Measurements from ENCODE around the gene LUM.

The LUM gene

GRCh38 chr12:91109581-91110310 lies 1.5 kb downstream of the LUM start:
- no peak overlapping the region for H3K9ac ChIP-seq
- no peak for TF ChIP-seq CTCF (conservative IDR thresholded peaks at IDR 0.05; ENCODE audit: low read depth, low read length)
- no peaks in the 10 kb centered on the region for H3K79me2 ChIP-seq (ENCODE audit: insufficient read depth, low read depth)
- no peaks in the 10 kb centered on the region for H3K27me3 ChIP-seq (ENCODE audit: insufficient read depth, low read depth)
- no peaks in the 10 kb centered on the region for H3K4me1 ChIP-seq (ENCODE audit: low read depth, poor library complexity, severe bottlenecking)
- no peaks in the 10 kb centered on the region for H3K36me3 ChIP-seq (ENCODE audit: insufficient read depth)
- H3K27ac ChIP-seq: no peak overlapping the region
- no peaks in the 10 kb centered on the region for H4K20me1 ChIP-seq (ENCODE audit: insufficient read depth)
- no peak overlapping the region for H3K4me2 ChIP-seq
- no peak overlapping the region for H2AFZ ChIP-seq (ENCODE audit: low read depth)
- H3K4me3 ChIP-seq (IDR thresholded peaks at IDR 0.05; ENCODE audit: insufficient read depth, low read depth, low read length): no peak overlapping the region

GRCh38 chr12:91109148-91109564 lies 2.1 kb downstream of the LUM start:
- Histone ChIP-seq H3K27me3 (ENCODE audit: insufficient read depth, low read depth) (no peaks in the 10 kb centered on the region), H3K36me3 (ENCODE audit: insufficient read depth) (no peaks in the 10 kb centered on the region), H3K9ac (no peak overlapping the region), H3K79me2 (ENCODE audit: insufficient read depth, low read depth) (no peaks in the 10 kb centered on the region), H3K27ac (no peak overlapping the region), H3K4me1 (ENCODE audit: low read depth, poor library complexity, severe bottlenecking) (no peaks in the 10 kb centered on the region), H2AFZ (ENCODE audit: low read depth) (no peak overlapping the region), H3K4me3 (IDR thresholded peaks at IDR 0.05; ENCODE audit: insufficient read depth, low read depth, low read length) (no peak overlapping the region), H4K20me1 (ENCODE audit: insufficient read depth) (no peaks in the 10 kb centered on the region), H3K4me2 (no peak overlapping the region)
- peak; percentile 72 for TF ChIP-seq CTCF (conservative IDR thresholded peaks at IDR 0.05; ENCODE audit: low read depth, low read length)

- H4K20me1 ChIP-seq (ENCODE audit: insufficient read depth): no peaks in the 10 kb centered on the region
- no peaks in the 10 kb centered on the region for H3K27me3 ChIP-seq (ENCODE audit: insufficient read depth, low read depth)
- H3K4me3 ChIP-seq (IDR thresholded peaks at IDR 0.05; ENCODE audit: insufficient read depth, low read depth, low read length): no peak overlapping the region
- H2AFZ ChIP-seq (ENCODE audit: low read depth): no peak overlapping the region
- H3K36me3 ChIP-seq (ENCODE audit: insufficient read depth): no peaks in the 10 kb centered on the region
- H3K4me2 ChIP-seq: no peak overlapping the region
- no peaks in the 10 kb centered on the region for H3K4me1 ChIP-seq (ENCODE audit: low read depth, poor library complexity, severe bottlenecking)
- no peaks in the 10 kb centered on the region for H3K79me2 ChIP-seq (ENCODE audit: insufficient read depth, low read depth)
- no peak overlapping the region for H3K9ac ChIP-seq
- no peak for TF ChIP-seq CTCF (conservative IDR thresholded peaks at IDR 0.05; ENCODE audit: low read depth, low read length)
- H3K27ac ChIP-seq: no peak overlapping the region
These were observed 3.0 kb downstream of the LUM start for GRCh38 chr12:91108196-91108755.

GRCh38 chr12:91106283-91106682 lies 5.0 kb downstream of the LUM start:
- no peak overlapping the region for H3K4me2 ChIP-seq
- H3K4me1 ChIP-seq (ENCODE audit: low read depth, poor library complexity, severe bottlenecking): no peaks in the 10 kb centered on the region
- H4K20me1 ChIP-seq (ENCODE audit: insufficient read depth): no peaks in the 10 kb centered on the region
- no peaks in the 10 kb centered on the region for H3K36me3 ChIP-seq (ENCODE audit: insufficient read depth)
- no peak overlapping the region for H3K9ac ChIP-seq
- H3K79me2 ChIP-seq (ENCODE audit: insufficient read depth, low read depth): no peaks in the 10 kb centered on the region
- no peaks in the 10 kb centered on the region for H3K27me3 ChIP-seq (ENCODE audit: insufficient read depth, low read depth)
- no peak overlapping the region for H2AFZ ChIP-seq (ENCODE audit: low read depth)
- no peak overlapping the region for H3K4me3 ChIP-seq (IDR thresholded peaks at IDR 0.05; ENCODE audit: insufficient read depth, low read depth, low read length)
- no peak overlapping the region for H3K27ac ChIP-seq
- no peak for TF ChIP-seq CTCF (conservative IDR thresholded peaks at IDR 0.05; ENCODE audit: low read depth, low read length)

All from KMS-11 (cell line).